DMS53 treated with DMSO at 0.1 percent for 48 hours (cell line): Measurements from ENCODE around the gene NPTX1.

Source experiments
- DNase-seq: peaks from one replicate; lab custom pipeline; 2025; ENCODE audit not compliant: unreplicated experiment; lab: John Stamatoyannopoulos, UW

The NPTX1 gene

GRCh38 chr17:80429356-80430275, 46.8 kb downstream of the NPTX1 start:
- no peak for DNase-seq

DNA sequence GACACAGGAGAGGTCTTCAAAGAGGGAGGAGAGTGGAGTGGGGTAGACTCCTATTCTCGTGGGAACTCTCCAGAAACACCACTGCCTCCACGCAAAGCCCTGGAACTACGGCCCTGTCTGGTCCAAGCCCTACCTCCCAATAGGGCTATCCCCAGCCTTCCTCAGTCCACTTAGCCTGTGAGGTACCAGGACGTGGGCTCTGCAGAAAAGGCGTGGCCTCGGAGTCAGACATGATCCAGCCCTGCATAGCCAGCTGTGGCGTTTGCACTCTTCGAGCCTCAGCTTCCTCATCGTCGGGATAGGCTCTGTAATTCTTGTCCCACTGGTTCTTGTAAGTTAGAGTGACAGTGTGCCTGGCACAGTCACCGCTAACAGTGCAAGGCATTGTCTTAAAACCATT, 47.6 kb downstream of the NPTX1 start:
- DNase-seq, result no peak

DNA sequence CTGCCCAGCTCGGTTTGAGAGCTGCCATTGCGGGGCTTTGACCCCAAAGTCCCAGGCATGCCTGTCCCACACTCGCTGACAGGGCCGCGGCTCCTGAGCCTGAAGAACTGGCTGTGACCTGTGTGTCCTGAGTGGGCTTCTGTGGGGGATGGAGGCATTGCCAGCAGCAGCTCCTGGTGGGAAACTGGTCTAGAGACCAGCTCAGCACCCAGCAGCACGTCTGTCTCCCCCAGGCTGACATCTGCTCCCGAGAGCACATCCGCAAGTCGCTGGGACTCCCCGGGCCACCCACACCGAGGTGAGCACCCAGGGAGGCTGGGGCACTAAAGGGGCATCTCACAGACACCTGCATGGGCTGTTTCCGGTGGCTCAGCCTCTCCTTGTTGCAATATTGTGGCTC, 48.0 kb downstream of the NPTX1 start:
- no peak for DNase-seq

DNA sequence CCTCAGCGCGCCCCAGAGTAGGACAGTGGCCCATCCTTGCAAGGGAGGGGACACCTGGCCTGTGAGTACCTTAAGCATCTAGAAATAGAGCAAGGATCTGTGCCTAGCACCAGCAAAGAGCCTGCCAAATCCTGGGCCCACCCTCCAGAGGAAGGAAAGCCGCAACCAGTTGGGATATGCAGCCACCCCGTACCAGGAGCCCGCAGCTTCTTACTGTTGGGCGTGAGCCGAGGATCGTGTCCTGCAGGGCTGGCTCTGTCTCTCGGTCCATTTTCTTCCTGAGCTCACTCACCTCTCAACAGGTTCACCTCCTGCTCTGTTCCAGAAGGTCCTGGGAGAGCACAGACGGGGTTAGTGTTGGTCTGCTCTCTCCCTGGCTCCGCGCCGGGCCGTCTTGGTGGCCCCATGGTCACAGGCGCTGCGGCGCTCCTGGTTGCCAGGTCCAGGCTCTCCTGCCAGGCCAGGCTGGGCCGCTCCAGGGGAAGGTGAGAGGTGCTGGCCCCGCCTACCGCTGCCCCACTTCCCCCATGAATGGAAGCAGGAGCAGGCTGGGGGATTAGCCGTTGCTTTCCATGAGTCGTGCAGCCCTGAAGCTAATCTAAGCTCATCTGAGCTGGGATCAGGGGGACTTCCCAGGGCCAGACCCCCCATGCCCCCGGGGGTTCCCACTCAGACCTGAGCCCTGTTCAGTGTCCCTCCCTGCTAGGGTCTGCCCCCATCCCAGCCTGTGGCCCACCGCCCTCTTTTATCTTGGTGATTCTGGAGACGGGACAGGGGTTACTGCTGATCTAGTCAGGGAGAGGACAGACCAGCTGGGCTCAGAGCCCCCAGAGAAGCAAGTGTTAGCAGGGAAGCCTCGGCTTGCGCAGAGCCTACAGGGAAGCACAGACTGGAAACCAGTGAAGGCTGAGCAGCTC, 48.8 kb downstream of the NPTX1 start:
- DNase-seq, result no peak

GRCh38 chr17:80426671-80427326, 49.6 kb downstream of the NPTX1 start:
- DNase-seq, result peak; percentile 56

GRCh38 chr17:80425835-80426426, 50.5 kb downstream of the NPTX1 start:
- no peak for DNase-seq

DNA sequence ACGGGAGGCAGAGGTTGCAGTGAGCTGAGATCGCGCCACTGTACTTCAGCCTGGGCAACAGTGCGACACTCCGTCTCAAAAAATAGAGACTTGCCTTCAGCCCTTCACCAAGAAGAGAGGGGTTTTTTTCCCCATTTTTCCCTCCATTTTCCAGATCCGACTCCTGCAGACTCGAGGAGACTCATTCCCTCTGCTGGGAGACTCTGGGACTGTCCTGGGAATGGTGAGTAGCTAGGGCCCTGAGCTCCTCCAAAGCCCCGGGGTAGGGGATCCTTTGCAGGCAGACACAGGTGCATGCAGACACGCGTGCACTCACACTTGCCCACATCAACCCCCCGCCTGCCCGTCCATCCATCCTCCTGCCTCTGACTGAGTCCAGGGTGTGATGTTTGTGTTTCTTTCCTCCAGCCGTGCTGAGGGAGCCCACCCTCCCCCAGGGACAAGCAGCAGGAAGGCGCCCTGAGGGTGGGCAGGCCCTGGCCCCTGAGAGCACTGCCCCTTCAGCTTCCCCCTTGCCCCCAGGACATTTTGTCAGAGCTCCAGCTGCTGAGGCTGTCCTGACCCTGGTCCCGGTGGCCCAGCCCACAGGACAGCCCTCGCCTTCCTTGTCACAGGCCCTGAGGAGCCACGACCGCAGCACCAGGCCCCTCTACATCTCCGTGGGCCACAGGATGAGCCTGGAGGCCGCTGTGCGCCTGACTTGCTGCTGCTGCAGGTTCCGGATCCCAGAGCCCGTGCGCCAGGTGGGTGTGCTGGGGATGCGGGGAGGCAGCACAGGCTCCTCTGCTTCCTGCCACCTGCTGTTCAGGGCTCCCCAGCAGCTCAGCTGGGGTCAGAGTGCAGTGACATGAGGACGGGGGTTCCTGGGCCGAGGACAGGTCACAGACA, 51.3 kb downstream of the NPTX1 start:
- DNase-seq, result no peak

- no peak for DNase-seq
Measured at GRCh38 chr17:80424261-80424660, 52.1 kb downstream of the NPTX1 start.

DNA sequence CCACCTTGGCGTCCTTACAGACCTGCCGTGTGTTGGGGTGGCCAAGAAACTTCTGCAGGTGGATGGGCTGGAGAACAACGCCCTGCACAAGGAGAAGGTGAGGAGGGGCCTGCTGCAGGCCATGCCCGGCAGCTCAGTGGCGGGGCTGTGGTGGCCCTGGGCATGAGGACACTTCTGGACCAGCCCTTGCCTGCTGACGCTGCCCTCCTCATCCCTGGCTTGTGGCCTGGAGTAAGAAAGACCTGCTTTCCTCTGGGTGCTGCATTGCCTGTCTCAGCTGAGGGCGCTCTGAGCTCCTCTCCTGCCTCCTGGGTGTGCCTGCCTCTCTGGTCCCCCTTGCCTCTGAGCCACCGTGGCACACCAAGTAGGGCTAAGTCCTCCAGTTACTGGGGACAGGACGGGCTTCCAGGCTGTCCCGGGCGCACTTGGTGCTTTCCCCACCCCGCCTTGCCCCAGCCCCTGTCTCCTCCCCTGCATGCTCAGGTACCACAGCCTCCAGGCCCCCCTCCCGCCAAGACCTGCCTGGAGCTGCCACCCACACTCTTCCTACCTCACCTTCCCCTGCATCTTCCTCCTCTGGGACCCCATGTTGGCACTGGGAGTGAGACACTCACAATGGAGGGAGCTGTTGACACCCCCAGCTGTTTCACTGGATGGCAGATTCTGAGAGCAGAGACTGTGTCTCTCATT, 52.7 kb downstream of the NPTX1 start:
- DNase-seq, result no peak

GRCh38 chr17:80422981-80423380, 53.4 kb downstream of the NPTX1 start:
- no peak for DNase-seq

DNA sequence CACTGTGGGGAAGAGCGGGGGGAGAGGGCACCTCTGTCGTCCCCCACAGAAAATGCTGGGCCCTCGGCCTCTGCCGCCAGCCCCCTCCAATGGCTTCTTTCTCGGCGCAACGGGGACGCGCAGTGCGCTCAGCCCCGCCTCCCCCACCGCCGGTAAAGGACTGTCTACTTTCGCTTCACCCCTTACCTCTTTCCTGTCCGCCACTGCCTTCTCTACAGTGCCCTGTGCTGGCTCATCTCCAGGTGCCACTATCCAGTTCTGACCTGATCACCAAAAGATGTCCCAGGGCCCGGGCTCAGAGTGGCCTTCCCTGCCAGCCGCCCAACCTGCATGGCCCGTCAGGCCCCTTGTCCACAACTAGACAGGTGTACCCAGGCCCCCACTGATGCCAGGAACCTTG, 54.1 kb downstream of the NPTX1 start:
- DNase-seq, result no peak

GRCh38 chr17:80421381-80422090, 54.9 kb downstream of the NPTX1 start:
- no peak for DNase-seq

DNA sequence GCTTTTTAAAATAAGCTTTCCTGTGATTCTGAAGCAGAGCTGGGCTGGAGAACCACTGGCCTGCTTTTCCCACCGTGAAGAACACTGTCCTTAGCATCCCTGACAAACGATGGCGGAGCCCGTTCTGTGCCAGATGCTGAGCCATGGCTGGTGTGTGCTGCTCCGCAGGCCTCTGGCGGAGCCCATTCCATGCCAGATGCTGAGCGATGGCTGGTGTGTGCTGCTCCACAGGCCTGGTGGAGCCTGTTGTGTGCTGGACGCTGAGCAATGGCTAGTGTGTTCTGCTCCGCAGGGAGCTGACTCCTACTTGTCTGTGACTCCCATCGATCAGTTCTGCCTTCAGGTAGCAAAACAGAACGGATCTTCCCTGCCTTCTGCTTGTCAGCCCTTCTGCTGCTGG, 57.2 kb downstream of the NPTX1 start:
- no peak for DNase-seq

GRCh38 chr17:80418589-80418988, 57.8 kb downstream of the NPTX1 start:
- DNase-seq, result no peak
